ENCODE measurements around the gene SPACDR. TPM values are rescaled to one million over a fixed set of nuclear protein-coding genes. Genes with fewer than 3 reads are reported as not detected.

Gene SPACDR
- total RNA-seq, 1 donor = 0.36 TPM

GRCh38 chr7:100434297-100435144 is 29.5 kb downstream of the SPACDR start:
- Histone ChIP-seq H4K20me1 (ENCODE audit: insufficient read depth, low read length) (peaks cover 20% of the 10 kb centered on the region), H3K27me3 (ENCODE audit: insufficient read depth, low read length) (no peaks in the 10 kb centered on the region), H3K79me2 (ENCODE audit: insufficient read depth, low read length) (peaks cover 65% of the 10 kb centered on the region), H3K27ac (ENCODE audit: low read depth, low read length) (peak overlapping the region; percentile 76), H3K4me3 (ENCODE audit: insufficient read depth, low read length) (peak overlapping the region; percentile 93), H3K36me3 (ENCODE audit: insufficient read depth, low read length) (peaks cover 34% of the 10 kb centered on the region), H3K4me2 (ENCODE audit: insufficient read depth, low read length) (peak overlapping the region; percentile 70), H3K9me3 (ENCODE audit: low read depth, low read length) (no peaks in the 10 kb centered on the region), H2AFZ (ENCODE audit: low read length) (no peak overlapping the region), H3K4me1 (ENCODE audit: insufficient read depth, low read length) (peaks cover 20% of the 10 kb centered on the region)
- DNase-seq (ENCODE audit: insufficient read length, low spot score, missing footprints) = no peak
- TF ChIP-seq, protein P1, sequence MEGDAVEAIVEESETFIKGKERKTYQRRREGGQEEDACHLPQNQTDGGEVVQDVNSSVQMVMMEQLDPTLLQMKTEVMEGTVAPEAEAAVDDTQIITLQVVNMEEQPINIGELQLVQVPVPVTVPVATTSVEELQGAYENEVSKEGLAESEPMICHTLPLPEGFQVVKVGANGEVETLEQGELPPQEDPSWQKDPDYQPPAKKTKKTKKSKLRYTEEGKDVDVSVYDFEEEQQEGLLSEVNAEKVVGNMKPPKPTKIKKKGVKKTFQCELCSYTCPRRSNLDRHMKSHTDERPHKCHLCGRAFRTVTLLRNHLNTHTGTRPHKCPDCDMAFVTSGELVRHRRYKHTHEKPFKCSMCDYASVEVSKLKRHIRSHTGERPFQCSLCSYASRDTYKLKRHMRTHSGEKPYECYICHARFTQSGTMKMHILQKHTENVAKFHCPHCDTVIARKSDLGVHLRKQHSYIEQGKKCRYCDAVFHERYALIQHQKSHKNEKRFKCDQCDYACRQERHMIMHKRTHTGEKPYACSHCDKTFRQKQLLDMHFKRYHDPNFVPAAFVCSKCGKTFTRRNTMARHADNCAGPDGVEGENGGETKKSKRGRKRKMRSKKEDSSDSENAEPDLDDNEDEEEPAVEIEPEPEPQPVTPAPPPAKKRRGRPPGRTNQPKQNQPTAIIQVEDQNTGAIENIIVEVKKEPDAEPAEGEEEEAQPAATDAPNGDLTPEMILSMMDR (IDR thresholded peaks at IDR 0.05; ENCODE audit: extremely low read depth, low read depth, low read length) = no peak

- Histone ChIP-seq H3K4me1 (ENCODE audit: insufficient read depth, low read length) (peaks cover 14% of the 10 kb centered on the region), H4K20me1 (ENCODE audit: insufficient read depth, low read length) (peaks cover 20% of the 10 kb centered on the region), H3K9me3 (ENCODE audit: low read depth, low read length) (no peaks in the 10 kb centered on the region), H3K4me3 (ENCODE audit: insufficient read depth, low read length) (no peak overlapping the region), H3K4me2 (ENCODE audit: insufficient read depth, low read length) (no peak overlapping the region), H3K36me3 (ENCODE audit: insufficient read depth, low read length) (peaks cover 34% of the 10 kb centered on the region), H3K27me3 (ENCODE audit: insufficient read depth, low read length) (no peaks in the 10 kb centered on the region), H3K79me2 (ENCODE audit: insufficient read depth, low read length) (peaks cover 65% of the 10 kb centered on the region), H2AFZ (ENCODE audit: low read length) (no peak overlapping the region), H3K27ac (ENCODE audit: low read depth, low read length) (no peak overlapping the region)
- TF ChIP-seq, protein P1 (IDR thresholded peaks at IDR 0.05; ENCODE audit: extremely low read depth, low read depth, low read length) = no peak
- DNase-seq (ENCODE audit: insufficient read length, low spot score, missing footprints) = no peak
Observed at GRCh38 chr7:100433592-100434296, 30.3 kb downstream of the SPACDR start.

- H3K79me2 ChIP-seq (ENCODE audit: insufficient read depth, low read length) = peaks cover 65% of the 10 kb centered on the region
- no peaks in the 10 kb centered on the region for H3K9me3 ChIP-seq (ENCODE audit: low read depth, low read length)
- no peak overlapping the region for H2AFZ ChIP-seq (ENCODE audit: low read length)
- H4K20me1 ChIP-seq (ENCODE audit: insufficient read depth, low read length) = peaks cover 20% of the 10 kb centered on the region
- TF ChIP-seq, protein P1 (IDR thresholded peaks at IDR 0.05; ENCODE audit: extremely low read depth, low read depth, low read length) = no peak
- no peak for DNase-seq (ENCODE audit: insufficient read length, low spot score, missing footprints)
- no peak overlapping the region for H3K4me3 ChIP-seq (ENCODE audit: insufficient read depth, low read length)
- H3K36me3 ChIP-seq (ENCODE audit: insufficient read depth, low read length) = peaks cover 34% of the 10 kb centered on the region
- H3K27me3 ChIP-seq (ENCODE audit: insufficient read depth, low read length) = no peaks in the 10 kb centered on the region
- H3K4me1 ChIP-seq (ENCODE audit: insufficient read depth, low read length) = peaks cover 14% of the 10 kb centered on the region
- H3K4me2 ChIP-seq (ENCODE audit: insufficient read depth, low read length) = no peak overlapping the region
- no peak overlapping the region for H3K27ac ChIP-seq (ENCODE audit: low read depth, low read length)
Observed at GRCh38 chr7:100433276-100433591, 30.8 kb downstream of the SPACDR start.
